ENCODE results near the gene CRB1.
"Not testable (repeated sequence)": the region's sequence is repeated elsewhere in the genome, so short reads cannot be mapped to it uniquely, and the experiment has no call there.

Gene CRB1

DNA sequence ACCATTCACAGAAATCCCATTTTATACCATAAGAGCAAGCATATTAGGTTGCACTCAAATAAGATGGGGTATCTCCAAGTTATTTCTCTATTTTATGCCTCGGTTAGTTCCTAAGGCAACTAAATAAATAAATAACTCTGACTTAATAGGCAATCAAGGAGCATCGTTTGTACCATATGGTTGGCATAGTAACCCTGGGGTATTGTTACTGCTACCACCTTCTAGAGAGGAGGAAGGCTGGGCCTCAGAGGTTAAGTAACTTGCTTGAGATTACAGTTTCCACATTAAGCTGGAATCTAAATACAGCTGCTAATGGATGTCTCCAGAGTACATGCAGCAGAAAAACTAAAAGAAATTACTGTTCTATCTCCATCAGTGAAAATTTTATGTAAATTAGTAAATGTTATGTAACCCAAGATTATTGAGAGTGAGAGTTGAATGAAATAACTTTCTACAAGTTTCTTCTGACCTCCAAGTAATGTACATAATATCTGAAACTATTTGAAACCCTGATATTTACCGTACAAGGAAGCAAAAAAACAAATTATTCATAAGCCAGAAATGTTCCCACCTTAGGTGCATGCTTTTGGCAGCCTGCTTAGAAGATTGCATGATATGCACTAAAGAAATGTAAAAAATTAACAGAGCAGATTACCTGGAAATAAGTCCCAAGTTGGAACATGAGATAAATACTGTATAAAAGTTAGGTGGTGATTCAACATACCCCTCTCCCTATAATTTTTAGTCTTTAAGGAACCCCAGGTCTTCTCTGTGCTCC, 127.0 kb downstream of the CRB1 start:
- no peak for DNase-seq (ENCODE audit: extremely low read depth in 1 of 2, low read depth in 1 of 2)

DNA sequence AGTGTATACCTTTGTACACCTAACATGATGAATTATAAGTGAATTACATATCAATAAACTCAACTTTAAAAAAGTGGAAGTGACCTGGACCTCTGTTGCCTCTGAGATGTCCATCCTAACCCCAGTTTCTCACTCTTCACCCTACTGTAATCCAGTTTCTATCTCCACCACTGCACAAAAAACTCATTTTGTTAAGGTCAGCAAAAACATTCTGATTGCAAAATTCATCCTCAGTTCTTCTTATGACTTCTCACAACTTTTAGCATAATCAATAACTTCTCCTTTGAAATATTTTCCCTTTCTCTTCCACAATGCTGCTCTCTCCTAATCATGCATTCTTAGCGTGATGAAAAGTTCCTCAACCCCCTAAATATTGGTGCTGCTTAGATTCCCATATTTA, 129.8 kb downstream of the CRB1 start:
- DNase-seq (ENCODE audit: extremely low read depth in 1 of 2, low read depth in 1 of 2): no peak

DNA sequence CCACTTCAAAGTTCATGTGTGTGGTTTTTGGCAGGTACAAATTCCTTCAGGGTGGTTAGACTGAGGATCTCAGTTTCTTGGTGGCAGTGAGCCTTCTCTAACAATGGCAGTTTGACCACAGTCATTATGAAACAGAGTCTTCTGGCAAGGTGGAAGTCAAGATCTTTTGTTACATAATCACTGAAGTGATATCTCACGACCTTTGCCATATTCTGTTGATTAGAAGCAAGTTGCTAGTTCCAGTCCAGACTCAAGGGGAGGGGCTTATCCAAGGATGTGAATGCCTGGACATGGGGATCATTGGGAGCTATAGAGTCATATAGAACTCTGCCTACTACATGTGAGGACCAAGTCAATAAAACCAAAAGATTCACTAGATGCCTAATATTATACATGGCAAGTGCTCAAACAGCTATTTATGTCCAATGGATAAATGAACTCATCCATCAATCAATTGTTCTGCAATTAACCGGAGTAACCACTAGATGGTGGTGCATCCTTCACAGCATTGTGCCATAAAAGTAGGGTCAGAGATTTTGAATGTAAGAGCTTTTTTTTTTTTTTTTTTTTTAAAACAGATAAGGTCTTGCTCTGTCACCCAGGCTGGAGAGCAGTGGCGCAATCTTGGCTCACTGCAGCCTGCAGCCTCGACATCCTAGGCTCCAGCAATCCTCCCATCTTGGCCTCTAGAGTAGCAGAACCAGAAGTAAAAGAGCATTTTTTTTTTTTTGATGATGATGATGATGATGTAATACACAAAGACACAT, 131.9 kb downstream of the CRB1 start:
- no peak for DNase-seq (ENCODE audit: extremely low read depth in 1 of 2, low read depth in 1 of 2)

DNA sequence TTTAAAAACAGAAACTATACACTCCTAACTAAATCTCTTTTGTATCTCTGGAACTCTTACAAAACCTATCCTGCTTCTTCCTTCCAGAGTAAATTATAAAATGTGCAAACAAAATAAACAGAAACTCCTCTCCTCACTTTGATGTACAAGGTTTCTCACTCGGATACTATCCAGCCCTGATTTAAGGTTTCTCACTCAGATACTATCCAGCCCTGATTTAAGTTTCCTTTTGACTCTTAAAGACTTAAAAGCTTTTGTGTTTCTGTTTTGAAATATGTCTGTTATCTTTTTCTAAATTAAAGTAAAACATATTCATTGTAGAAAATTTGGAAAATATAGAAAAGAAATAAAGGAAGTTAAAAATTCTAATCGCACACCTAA, 132.5 kb downstream of the CRB1 start:
- DNase-seq (ENCODE audit: extremely low read depth in 1 of 2, low read depth in 1 of 2): no peak

DNA sequence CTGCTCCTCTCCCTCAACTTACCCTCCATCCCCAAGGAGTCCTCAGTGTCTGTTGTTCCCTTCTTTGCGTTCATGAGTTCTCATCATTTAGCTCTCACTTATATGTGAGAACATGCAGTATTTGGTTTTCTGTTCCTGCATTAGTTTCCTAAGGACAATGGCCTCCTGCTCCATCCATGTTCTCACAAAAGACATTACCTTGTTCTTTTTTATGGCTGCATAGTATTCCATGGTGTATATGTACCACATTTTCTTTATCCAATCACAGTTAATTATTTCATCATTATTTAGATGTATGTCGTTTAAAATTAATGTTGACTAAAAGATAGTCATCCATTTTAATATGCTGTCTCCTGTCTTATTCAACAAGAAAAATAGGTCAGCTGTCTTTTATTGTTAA, 134.1 kb downstream of the CRB1 start:
- DNase-seq (ENCODE audit: extremely low read depth in 1 of 2, low read depth in 1 of 2): no peak

DNA sequence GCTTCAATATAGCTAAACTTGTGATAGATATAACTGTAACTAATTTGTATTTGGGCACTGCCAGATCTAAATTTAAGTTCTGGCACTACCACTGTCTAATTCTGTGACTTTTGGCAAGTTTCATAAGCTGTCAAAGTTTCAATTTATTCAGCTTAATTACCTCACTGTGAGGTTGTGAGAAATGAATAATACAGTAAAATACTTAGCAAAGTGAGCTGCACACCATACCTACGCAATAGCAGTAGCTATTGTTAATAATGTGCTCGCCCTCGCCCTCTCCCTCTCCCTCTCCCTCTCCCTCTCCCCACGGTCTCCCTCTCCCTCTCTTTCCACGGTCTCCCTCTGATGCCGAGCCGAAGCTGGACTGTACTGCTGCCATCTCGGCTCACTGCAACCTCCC, 136.7 kb downstream of the CRB1 start:
- not testable (repeated sequence) for DNase-seq (ENCODE audit: extremely low read depth in 1 of 2, low read depth in 1 of 2)

DNA sequence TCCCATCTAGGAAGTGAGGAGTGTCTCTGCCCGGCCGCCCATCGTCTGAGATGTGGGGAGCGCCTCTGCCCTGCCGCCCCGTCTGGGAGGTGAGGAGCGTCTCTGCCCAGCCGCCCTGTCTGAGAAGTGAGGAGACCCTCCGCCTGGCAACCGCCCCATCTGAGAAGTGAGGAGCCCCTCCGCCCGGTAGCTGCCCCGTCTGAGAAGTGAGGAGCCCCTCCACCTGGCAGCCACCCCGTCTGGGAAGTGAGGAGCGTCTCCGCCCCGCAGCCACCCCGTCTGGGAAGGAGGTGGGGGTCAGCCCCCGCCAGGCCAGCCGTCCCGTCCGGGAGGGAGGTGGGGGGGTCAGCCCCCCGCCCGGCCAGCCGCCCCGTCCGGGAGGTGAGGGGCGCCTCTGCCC, 137.6 kb downstream of the CRB1 start:
- not testable (repeated sequence) for DNase-seq (ENCODE audit: extremely low read depth in 1 of 2, low read depth in 1 of 2)

DNA sequence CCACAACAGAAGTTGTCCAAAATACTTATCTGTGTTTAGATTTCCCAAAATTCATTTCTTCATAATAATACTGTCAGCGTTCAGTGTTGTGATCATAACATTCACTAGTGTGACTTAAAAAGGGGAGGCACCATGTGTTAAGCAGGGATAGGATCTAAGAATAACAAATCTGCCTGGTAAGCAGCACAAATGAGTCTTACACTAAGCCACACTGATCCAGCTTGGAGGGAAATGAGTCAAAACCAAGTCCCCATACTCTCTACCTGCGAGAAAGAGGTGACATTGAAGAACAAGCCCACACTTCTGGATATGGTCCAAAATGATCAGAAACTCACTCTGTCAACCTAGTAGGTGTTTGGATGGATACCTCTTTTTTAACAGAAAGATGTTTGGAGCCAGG, 145.5 kb downstream of the CRB1 start:
- no peak for DNase-seq (ENCODE audit: extremely low read depth in 1 of 2, low read depth in 1 of 2)

DNA sequence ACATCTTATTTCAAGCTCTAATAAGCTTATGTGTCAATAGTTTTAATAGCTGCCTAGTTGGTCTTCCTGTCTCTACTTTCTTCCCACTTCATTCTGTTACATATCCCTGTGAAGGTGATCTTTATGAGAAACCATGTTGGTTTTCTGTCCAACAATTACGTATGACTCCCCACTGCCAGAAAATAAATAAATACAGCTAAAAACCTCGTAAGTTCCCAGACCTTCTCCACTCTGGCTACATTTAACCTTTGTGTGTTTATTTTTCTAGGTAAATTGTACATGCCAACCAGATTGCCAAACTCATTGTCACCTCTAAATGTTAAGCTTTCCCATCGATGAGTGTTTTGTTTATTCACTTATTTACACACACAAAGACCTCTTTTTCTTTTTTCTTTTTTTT, 147.2 kb downstream of the CRB1 start:
- no peak for DNase-seq (ENCODE audit: extremely low read depth in 1 of 2, low read depth in 1 of 2)

DNA sequence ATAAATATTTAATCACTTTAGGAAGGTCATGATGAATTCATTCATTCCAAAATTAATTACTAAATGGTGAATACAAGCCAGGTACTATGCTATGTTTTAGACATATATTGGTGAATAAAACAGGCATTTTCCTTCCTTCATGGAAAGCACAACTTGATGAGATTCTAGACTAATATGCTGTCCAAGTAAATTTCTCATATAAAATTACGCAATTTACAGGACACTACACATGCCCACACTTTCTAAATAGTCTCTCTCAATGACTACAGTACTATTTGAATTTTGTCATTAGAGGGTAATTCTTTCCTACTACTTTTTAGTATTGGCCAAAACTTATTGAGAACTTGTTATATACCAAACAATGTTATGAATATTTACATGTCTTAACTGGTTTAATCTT, 150.6 kb downstream of the CRB1 start:
- no peak for DNase-seq (ENCODE audit: extremely low read depth in 1 of 2, low read depth in 1 of 2)

DNA sequence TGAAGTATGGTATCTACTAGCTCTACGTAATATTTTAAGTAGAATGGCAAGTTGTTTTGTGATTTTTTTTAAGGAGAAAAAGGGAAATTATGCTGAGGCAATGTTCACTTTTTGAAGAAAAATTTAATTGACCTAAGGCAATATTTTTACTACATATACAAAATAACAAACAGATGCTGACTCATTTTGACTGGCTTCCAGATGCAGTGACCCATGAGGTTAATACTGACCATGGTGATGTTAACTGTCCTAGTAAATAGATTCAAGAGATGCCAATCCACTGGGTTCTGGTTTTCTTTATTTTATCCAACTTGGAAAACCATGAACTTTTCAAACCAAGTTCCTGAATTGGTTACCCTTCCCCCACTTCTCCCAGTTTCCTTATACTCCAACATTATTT, 154.9 kb downstream of the CRB1 start:
- no peak for DNase-seq (ENCODE audit: extremely low read depth in 1 of 2, low read depth in 1 of 2)

DNA sequence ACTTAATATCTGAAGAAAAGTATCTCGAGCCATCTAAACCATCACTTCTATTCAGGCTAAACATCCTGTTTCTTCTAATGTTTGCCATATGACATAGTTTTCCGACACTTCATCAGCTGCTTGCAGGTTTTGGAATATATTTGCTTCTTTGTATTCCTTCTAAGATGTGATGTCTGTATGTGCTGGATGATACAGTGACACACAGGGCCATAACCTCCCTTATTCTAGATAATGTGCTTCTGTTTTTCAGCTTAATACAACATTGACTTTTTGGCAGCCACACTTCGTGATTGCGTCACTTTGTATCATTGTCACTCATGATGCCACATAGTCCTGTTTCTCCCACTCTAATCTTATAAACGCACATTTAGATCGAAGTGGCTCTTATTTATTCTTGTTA, 156.3 kb downstream of the CRB1 start:
- DNase-seq (ENCODE audit: extremely low read depth in 1 of 2, low read depth in 1 of 2): no peak

DNA sequence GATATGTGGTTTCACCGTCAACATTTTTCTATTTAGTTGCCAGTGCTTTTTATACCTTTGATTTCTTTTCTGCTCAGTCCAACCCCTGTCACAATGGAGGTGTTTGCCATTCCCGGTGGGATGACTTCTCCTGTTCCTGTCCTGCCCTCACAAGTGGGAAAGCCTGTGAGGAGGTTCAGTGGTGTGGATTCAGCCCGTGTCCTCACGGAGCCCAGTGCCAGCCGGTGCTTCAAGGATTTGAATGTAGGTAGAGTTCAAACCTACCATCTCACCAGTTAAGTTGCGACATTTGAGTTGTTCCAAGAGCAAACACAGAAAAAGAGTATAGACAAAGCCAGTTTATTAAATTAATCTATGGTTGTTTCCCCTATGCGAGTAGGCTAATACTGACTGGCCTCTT, 161.3 kb downstream of the CRB1 start:
- DNase-seq (ENCODE audit: extremely low read depth in 1 of 2, low read depth in 1 of 2): no peak

DNA sequence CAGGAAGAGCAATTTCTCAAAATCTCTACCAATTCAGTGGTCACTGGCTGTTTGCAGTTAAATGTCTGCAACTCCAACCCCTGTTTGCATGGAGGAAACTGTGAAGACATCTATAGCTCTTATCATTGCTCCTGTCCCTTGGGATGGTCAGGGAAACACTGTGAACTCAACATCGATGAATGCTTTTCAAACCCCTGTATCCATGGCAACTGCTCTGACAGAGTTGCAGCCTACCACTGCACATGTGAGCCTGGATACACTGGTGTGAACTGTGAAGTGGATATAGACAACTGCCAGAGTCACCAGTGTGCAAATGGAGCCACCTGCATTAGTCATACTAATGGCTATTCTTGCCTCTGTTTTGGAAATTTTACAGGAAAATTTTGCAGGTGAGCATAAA, 167.2 kb downstream of the CRB1 start:
- no peak for DNase-seq (ENCODE audit: extremely low read depth in 1 of 2, low read depth in 1 of 2)

DNA sequence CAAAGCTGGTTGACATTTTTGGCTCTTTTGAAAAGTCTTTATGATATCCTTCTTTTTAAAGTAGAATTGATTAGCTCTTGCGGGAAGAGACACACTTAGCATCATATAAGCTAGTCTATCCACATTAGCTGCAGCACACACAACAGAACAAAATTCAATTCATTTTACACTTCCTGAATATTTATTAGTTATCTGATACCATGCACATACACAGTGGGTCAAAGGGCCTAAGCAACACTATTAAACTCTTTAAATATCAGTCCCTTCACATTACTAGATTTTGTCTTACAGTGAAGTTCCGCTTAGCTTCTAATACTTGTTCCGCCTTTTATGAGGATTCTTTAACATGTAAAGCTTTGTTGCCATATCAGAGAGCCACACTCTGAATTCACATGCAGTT, 169.5 kb downstream of the CRB1 start:
- DNase-seq (ENCODE audit: extremely low read depth in 1 of 2, low read depth in 1 of 2): no peak

DNA sequence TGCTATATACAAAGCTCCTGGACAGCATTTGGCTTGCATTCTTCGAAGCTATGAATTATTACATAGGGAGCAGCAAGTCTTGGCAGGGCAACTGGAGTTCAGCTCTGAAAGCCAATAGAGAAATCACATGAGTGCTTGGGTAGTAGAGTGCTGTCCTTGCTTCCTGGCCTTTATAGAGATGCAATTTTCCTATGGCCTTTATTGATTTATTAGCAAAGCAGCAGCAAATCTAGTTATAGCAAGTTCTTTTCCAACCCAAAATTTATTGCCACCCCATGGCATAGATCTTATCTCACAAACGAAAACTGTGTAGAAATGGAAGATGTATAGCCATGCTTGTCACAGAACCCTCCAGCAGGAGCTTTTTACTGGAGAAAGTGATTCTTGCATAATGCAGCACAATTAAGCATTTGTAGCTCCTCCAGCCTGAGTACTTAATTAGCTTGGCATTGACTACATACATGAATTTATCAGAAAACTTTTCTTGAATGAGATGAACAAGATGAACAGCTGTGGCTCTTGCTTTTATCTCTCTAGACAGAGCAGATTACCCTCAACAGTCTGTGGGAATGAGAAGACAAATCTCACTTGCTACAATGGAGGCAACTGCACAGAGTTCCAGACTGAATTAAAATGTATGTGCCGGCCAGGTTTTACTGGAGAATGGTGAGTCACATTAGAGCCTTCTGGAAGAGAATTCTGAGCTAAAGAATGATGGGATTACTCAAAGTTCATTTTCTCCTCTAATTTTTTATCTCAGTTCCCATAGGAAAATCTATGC, 170.1 kb downstream of the CRB1 start:
- DNase-seq (ENCODE audit: extremely low read depth in 1 of 2, low read depth in 1 of 2): no peak

DNA sequence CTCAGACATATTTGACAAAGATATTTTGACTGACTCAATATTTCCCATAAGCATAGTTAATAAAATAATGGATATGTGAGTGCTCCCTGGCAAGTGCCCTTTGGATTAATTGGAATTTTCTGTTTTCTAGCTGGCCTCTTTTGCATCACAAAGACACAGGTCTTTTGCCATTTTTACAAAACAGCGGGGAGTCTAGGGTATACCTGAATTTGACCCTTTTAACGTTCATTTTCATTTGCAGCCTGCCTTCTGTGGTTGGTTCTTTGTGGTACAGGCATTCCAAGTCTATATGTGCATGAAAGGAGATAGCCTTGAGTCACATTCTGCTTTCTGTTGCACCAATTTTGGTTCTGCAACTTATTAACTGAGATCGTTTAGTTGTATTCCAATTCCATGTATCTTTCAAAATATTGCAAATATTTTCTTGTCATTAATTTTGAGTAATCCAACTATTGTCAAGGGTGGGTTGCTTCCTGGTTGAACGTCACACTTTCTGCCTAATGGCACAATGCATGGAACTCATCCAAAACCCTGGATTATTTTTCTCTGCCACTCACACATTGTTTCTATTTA, 171.7 kb downstream of the CRB1 start:
- no peak for DNase-seq (ENCODE audit: extremely low read depth in 1 of 2, low read depth in 1 of 2)

DNA sequence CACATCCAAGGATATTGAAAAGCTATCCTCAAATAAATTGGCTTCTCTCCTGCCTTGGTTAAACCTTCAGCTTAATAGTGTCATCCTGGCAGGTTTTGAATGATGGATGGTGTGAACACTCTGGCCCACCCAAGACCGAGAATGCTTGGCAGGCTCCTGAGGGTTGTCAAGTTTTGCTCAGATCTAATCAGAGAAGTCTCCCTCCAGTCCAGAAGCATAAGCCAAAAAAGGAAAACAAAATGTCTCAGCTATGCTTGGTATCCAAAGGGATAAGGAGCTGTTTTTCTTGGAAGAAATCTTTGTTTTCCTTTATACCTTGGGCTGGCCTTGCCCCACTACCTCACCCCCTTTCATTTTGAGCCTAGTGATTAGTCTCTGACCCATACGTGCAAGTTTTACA, 172.7 kb downstream of the CRB1 start:
- no peak for DNase-seq (ENCODE audit: extremely low read depth in 1 of 2, low read depth in 1 of 2)

DNA sequence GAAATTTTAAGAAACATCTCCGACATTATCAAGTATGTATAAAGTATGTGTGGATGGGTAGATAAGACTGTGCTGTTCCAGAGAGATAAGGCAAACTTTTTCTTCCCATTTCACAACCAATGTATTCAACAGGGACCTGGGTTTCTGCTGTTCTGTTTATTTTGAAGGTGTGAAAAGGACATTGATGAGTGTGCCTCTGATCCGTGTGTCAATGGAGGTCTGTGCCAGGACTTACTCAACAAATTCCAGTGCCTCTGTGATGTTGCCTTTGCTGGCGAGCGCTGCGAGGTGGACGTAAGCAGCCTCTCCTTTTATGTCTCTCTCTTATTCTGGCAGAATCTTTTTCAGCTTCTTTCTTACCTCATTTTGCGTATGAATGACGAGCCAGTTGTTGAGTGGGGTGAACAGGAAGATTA, 174.0 kb downstream of the CRB1 start:
- DNase-seq (ENCODE audit: extremely low read depth in 1 of 2, low read depth in 1 of 2): no peak

DNA sequence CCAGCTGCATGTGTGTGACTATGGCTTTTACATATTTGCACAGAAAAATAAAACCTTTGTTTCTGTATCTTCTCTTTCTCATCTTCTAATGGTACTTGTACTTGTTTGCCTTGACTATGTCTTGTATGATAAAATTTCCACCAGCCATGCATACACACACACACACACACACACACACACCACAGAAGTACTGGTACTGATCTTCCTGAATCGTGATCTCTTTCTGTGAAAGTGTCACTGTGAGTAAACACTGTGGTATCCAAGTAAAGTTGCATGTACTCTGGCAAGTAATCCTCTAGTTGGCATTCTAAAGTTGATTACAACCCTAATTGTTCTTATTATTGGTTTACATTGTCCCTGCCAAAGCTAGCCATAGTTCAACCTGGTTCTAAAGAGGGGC, 176.7 kb downstream of the CRB1 start:
- DNase-seq (ENCODE audit: extremely low read depth in 1 of 2, low read depth in 1 of 2): no peak

DNA sequence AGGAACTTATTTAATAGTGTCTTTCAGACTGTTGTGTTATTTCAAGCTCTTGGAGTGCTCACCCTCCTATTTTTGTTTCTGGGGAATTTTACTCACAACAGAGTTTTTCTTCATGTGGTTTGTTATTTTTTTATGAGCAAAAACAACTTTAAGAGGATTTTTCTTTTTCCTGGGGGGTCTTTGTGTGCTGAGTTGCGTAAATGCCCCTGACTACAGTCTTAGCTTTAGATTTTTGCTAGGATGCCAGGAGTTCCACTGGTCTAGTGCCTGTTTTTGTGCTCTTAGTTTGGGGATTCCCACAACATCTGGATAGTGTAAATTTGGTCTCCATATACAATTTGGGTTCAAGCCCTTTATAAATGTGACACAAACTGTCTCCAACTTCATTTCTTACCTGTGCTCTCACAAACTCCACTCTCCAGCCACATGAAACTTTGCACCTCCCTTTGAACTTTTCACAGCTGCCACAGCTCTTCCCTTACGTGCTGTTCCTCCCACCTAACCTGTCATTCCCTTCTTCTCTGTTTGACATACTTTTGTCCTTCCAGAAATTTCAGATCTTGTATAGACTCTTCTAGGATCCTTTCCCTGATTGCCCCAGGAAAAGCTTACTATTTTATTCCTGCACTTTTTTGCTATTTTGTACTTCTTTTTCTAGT, 180.2 kb downstream of the CRB1 start:
- no peak for DNase-seq (ENCODE audit: extremely low read depth in 1 of 2, low read depth in 1 of 2)
